HCT116 (cell line): Measurements from ENCODE around the gene C19orf25. TPM values are rescaled to one million over a fixed set of nuclear protein-coding genes. Genes with fewer than 3 reads are reported as not detected.

Experiments used
- ATAC-seq: fragments of 200-7000 bp; cut with Tn5 transposase; 2 replicates; pipeline ENCODE4 v1.9.1; 2020; ENCODE audit warnings: mild to moderate bottlenecking, moderate library complexity
- BruUV-seq: library from RNA; stranded (reverse); fragments of 400-500 nt; replicated peaks from 2 replicates; lab custom pipeline; 2021; lab: Mats Ljungman, UMichigan
- CTCF ChIA-PET: fragments of 300-600 bp; sonication (Branson Sonifier 250); formaldehyde crosslinking; loops from one replicate; lab custom pipeline; 2021; ENCODE audit warnings: antibody characterized with exemption; lab: Charles Lee
- POLR2A ChIA-PET: fragments of 300-600, 350-600 bp; sonication (Branson Sonifier 250); formaldehyde crosslinking; loops from one replicate; lab custom pipeline; 2021; ENCODE audit warnings: antibody characterized with exemption; lab: Charles Lee
- RAD21 ChIA-PET, 2 experiments: fragments of 300-600 bp; sonication (Branson Sonifier 250); formaldehyde crosslinking; loops; one replicate each; lab custom pipeline; 2023; ENCODE audit warnings: low total read pairs in 2 of 2; ENCODE audit not compliant: uncharacterized antibody in 2 of 2, unreplicated experiment in 2 of 2, low non-redundant PET in 1 of 2; lab: Charles Lee
- DNase-seq: peaks from one replicate; pipeline ENCODE4 v3.0.0-alpha.2; 2010; ENCODE audit warnings: low read depth, low spot score
- H2AFZ ChIP-seq: fragments of 200-600 bp; shearing (Covaris generic), sonication (generic); 2 replicates; pipeline ENCODE4 v1.6.1; 2017; ENCODE audit warnings: low read depth, mixed run types, mixed read lengths, antibody characterized with exemption, low read length; ENCODE audit not compliant: poor library complexity, severe bottlenecking
- H3K27ac ChIP-seq: 2 replicates; pipeline ENCODE4 v1.5.1; 2012; ENCODE audit warnings: low read depth, low read length
- H3K27me3 ChIP-seq: fragments of 200-600 bp; sonication (generic); 2 replicates; pipeline ENCODE4 v1.6.1; 2016; ENCODE audit warnings: mixed run types, low read length, mixed read lengths; ENCODE audit not compliant: insufficient read depth
- H3K36me3 ChIP-seq, 2 experiments: fragments of 200-500 bp in 1 of 2; fragments of 200-600 bp in 1 of 2; sonication (Bioruptor generic) in 1 of 2; sonication (generic) in 1 of 2; 2 replicates each; pipeline versions ENCODE4 v1.5.1 to v1.6.1; 2014 to 2016; ENCODE audit warnings: low read length in 2 of 2, inconsistent platforms in 1 of 2, mixed read lengths in 1 of 2, mixed run types in 1 of 2; ENCODE audit not compliant: insufficient read depth in 2 of 2, control insufficient read depth in 1 of 2
- H3K4me1 ChIP-seq, 2 experiments: fragments of 200-600 bp in 1 of 2; sonication (generic) in 1 of 2; 2 replicates each; pipeline versions ENCODE4 v1.5.1 to v1.6.1; 2012 to 2017; ENCODE audit warnings: low read length in 2 of 2, inconsistent platforms in 1 of 2, mild to moderate bottlenecking in 1 of 2, mixed read lengths in 1 of 2, mixed run types in 1 of 2, moderate library complexity in 1 of 2; ENCODE audit not compliant: insufficient read depth in 2 of 2, control insufficient read depth in 1 of 2
- H3K4me2 ChIP-seq: fragments of 200-600 bp; sonication (generic); 2 replicates; pipeline ENCODE4 v1.6.1; 2017; ENCODE audit warnings: mixed run types, low read length, mixed read lengths
- H3K4me3 ChIP-seq, 2 experiments: fragments of 200-600 bp in 1 of 2; sonication (generic) in 1 of 2; replicated peaks in 1 of 2; 2 replicates each; pipeline ENCODE4 v1.5.1; 2011 to 2016; ENCODE audit warnings: low read length in 2 of 2, control low read depth in 1 of 2, low read depth in 1 of 2, mild to moderate bottlenecking in 1 of 2, mixed read lengths in 1 of 2, mixed run types in 1 of 2
- H3K79me2 ChIP-seq: fragments of 200-600 bp; sonication (generic); 2 replicates; pipeline ENCODE4 v1.6.1; 2017; ENCODE audit warnings: mild to moderate bottlenecking, mixed run types, low read length, moderate library complexity, mixed read lengths; ENCODE audit not compliant: insufficient read depth
- H3K9ac ChIP-seq: fragments of 200-600 bp; sonication (generic); 2 replicates; pipeline ENCODE4 v1.6.1; 2016; ENCODE audit warnings: low read length, mixed read lengths
- H3K9me2 ChIP-seq: fragments of 200-600 bp; sonication (generic), shearing (Covaris generic); 2 replicates; pipeline ENCODE4 v1.6.1; 2017; ENCODE audit warnings: mixed run types, mild to moderate bottlenecking, moderate library complexity; ENCODE audit not compliant: insufficient read depth
- H3K9me3 ChIP-seq, 2 experiments: fragments of 200-500 bp in 1 of 2; fragments of 200-600 bp in 1 of 2; sonication (Bioruptor generic) in 1 of 2; sonication (generic) in 1 of 2; 2 replicates each; pipeline ENCODE4 v1.6.1; 2014 to 2017; ENCODE audit warnings: low read length in 2 of 2, mixed read lengths in 2 of 2, inconsistent platforms in 1 of 2, low read depth in 1 of 2, mild to moderate bottlenecking in 1 of 2, mixed run types in 1 of 2, moderate library complexity in 1 of 2; ENCODE audit not compliant: control insufficient read depth in 1 of 2, insufficient read depth in 1 of 2
- H4K20me1 ChIP-seq: fragments of 200-600 bp; sonication (generic), shearing (Covaris generic); 2 replicates; pipeline ENCODE4 v1.6.1; 2017; ENCODE audit warnings: mixed run types, mild to moderate bottlenecking, moderate library complexity; ENCODE audit not compliant: insufficient read depth
- ATF3 ChIP-seq: IDR thresholded peaks from 2 replicates; pipeline ENCODE4 v1.6.1; 2012
- CBX3 ChIP-seq: IDR thresholded peaks from 2 replicates; pipeline ENCODE4 v1.6.1; 2012; ENCODE audit warnings: low read depth
- ELF1 ChIP-seq: IDR thresholded peaks from 2 replicates; pipeline ENCODE4 v1.6.1; 2012; ENCODE audit warnings: low read depth, borderline replicate concordance
- EZH2 ChIP-seq: fragments of 200-600 bp; sonication (generic); IDR thresholded peaks from 2 replicates; pipeline ENCODE4 v1.6.1; 2017; ENCODE audit warnings: antibody characterized with exemption, mixed run types
- FOSL1 ChIP-seq: IDR thresholded peaks from 2 replicates; pipeline ENCODE4 v1.6.1; 2012; ENCODE audit warnings: low read depth
- JUND ChIP-seq: IDR thresholded peaks from 2 replicates; pipeline ENCODE4 v1.6.1; 2012
- RAD21 ChIP-seq: IDR thresholded peaks from 2 replicates; pipeline ENCODE4 v1.6.1; 2012; ENCODE audit warnings: low read depth, mild to moderate bottlenecking
- SIN3A ChIP-seq: IDR thresholded peaks from 2 replicates; pipeline ENCODE4 v1.6.1; 2012; ENCODE audit warnings: low read depth
- SP1 ChIP-seq: IDR thresholded peaks from 2 replicates; pipeline ENCODE4 v1.6.1; 2012; ENCODE audit warnings: low read depth
- ZBTB33 ChIP-seq: IDR thresholded peaks from 2 replicates; pipeline ENCODE4 v1.6.1; 2011; ENCODE audit warnings: mild to moderate bottlenecking, low read length, moderate library complexity; ENCODE audit not compliant: insufficient replicate concordance; ENCODE audit errors: extremely low read depth
- ZNF274 ChIP-seq: fragments of 200-500 bp; sonication (Bioruptor generic); IDR thresholded peaks from 2 replicates; pipeline ENCODE4 v1.6.1; 2014; ENCODE audit warnings: mild to moderate bottlenecking, low read depth, low read length, inconsistent platforms
- intact Hi-C: fragments of 100-400 bp; cut with micrococcal nuclease; formaldehyde crosslinking; loops from 2 replicates; pipeline ENCODE4 v1.10.0; 2022
- total RNA-seq: library from RNA; stranded (reverse); gene quantifications from one replicate; pipeline ENCODE4 v1.2.1, GENCODE V29; 2021; ENCODE audit not compliant: unreplicated experiment

C19orf25 gene
- total RNA-seq, 1 experiment from 2014 or later = 48.8 TPM

- DNase-seq (no peak), ATAC-seq (no peak)
- Histone ChIP-seq H4K20me1 (peaks cover 21% of the 10 kb centered on the region; the same call in 1 of the 2 replicates), H3K4me1 (peaks cover 53 to 88% of the 10 kb centered on the region in 2 experiments), H3K36me3 (peaks cover 13 to 35% of the 10 kb centered on the region in 2 experiments), H3K79me2 (peaks cover 45% of the 10 kb centered on the region), H3K27me3 (no peaks in the 10 kb centered on the region), H3K4me2 (peak overlapping the region; percentile 99; the same call in 1 of the 2 replicates), H2AFZ (no peak overlapping the region), H3K9me3 (no peaks in the 10 kb centered on the region), H3K9me2 (no peaks in the 10 kb centered on the region), H3K27ac (peak overlapping the region; percentile 82), H3K9ac (peak overlapping the region; percentile 98), H3K4me3 (no peak overlapping the region)
- ChIA-PET CTCF (interaction anchor here (0.7 kb wide), 1 partner anchor 10 kb away, joined by 3 read pairs; no protein-coding TSS in a partner anchor), RAD21 (no interaction called here), POLR2A (interaction anchor here (1.9 kb wide), 1 partner anchor 14 kb away, joined by 7 read pairs; no protein-coding TSS in a partner anchor)
- BruUV-seq = no TSS peak
- TF ChIP-seq RAD21 (no peak), CBX3 (no peak)
- intact Hi-C loops = no loop called here
These were observed 37.2 kb downstream of the C19orf25 start for GRCh38 chr19:1441677-1442438.

- CTCF ChIA-PET = no interaction called here
- Histone ChIP-seq H4K20me1 (peaks cover 21% of the 10 kb centered on the region; the same call in 1 of the 2 replicates), H3K4me2 (peak overlapping the region; percentile 93)
These were observed 38.0 kb downstream of the C19orf25 start for GRCh38 chr19:1441022-1441426.

More at GRCh38 chr19:1441022-1441426, 38.0 kb downstream of the C19orf25 start:
- no TSS peak for BruUV-seq
- peaks cover 13 to 35% of the 10 kb centered on the region in 2 experiments for H3K36me3 ChIP-seq
- ATAC-seq = no peak
- intact Hi-C loops = no loop called here
- ChIA-PET RAD21 (no interaction called here), POLR2A (interaction anchor here (1.9 kb wide), 1 partner anchor 15 kb away, joined by 7 read pairs; no protein-coding TSS in a partner anchor)
- H3K9me2 ChIP-seq = no peaks in the 10 kb centered on the region
- DNase-seq = no peak
- TF ChIP-seq EZH2 = no peak
- no peak for TF ChIP-seq ELF1
- no peak for TF ChIP-seq ZNF274
- no peak for TF ChIP-seq ZBTB33
- TF ChIP-seq FOSL1 = no peak
- no peak for TF ChIP-seq SP1
- TF ChIP-seq ATF3 = no peak
- TF ChIP-seq JUND = no peak
- no peak for TF ChIP-seq CBX3
- TF ChIP-seq SIN3A = no peak
- H2AFZ ChIP-seq = no peak overlapping the region
- peaks cover 45% of the 10 kb centered on the region for H3K79me2 ChIP-seq
- H3K9me3 ChIP-seq = no peaks in the 10 kb centered on the region
- peaks cover 57 to 86% of the 10 kb centered on the region in 2 experiments for H3K4me1 ChIP-seq
- no peaks in the 10 kb centered on the region for H3K27me3 ChIP-seq
- H3K4me3 ChIP-seq = no peak overlapping the region
- peak overlapping the region; percentile 98; the same call in 1 of the 2 replicates for H3K9ac ChIP-seq
- peak overlapping the region; percentile 82 for H3K27ac ChIP-seq
